NOMO-1 treated with dmso at 0.1 percent for 144 hours (cell line): ENCODE measurements around the gene KATNB1.
"Not testable (repeated sequence)": the region's sequence is repeated elsewhere in the genome, so short reads cannot be mapped to it uniquely, and the experiment has no call there.

ENCODE experiments used
- DNase-seq: peaks from one replicate; lab custom pipeline; 2025; ENCODE audit not compliant: unreplicated experiment; lab: John Stamatoyannopoulos, UW

KATNB1 gene

DNA sequence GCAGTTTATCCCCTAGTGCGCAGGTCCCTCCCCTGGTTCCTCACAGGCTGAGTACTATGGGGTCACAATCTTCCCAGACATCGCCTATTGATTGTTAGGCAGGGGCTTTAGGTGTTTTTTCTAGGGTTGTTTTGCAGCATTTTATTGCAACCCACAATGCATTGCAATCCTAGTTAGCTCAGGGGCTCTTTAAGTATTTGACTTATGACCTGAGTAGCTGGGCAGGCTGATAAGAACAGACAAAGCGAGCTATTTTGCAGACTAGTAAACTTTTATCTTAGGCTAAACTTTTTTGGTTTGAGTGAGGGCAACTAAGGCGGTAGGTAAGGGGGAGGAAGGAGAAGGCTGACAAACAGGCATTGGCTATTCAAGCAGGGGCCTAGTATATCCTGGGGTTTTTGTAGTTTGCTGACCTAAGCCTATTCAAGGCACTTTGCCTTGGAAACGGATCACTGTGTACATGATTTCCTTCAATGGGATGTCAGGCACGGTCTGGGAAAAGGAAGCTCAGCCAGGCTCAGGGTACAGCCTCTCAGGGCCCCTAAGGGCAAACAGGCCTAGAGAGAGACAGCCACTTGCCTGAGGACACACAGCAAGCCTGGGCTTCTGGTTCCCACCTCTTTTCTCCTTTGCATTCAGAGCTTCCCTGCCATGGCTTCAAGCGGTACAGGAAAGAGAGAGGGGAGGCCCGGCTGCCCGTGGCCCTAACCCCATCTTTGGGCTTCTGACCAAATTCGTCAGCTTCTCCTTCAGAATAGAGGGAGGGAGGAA is 34.6 kb upstream of the KATNB1 start:
- no peak for DNase-seq

DNA sequence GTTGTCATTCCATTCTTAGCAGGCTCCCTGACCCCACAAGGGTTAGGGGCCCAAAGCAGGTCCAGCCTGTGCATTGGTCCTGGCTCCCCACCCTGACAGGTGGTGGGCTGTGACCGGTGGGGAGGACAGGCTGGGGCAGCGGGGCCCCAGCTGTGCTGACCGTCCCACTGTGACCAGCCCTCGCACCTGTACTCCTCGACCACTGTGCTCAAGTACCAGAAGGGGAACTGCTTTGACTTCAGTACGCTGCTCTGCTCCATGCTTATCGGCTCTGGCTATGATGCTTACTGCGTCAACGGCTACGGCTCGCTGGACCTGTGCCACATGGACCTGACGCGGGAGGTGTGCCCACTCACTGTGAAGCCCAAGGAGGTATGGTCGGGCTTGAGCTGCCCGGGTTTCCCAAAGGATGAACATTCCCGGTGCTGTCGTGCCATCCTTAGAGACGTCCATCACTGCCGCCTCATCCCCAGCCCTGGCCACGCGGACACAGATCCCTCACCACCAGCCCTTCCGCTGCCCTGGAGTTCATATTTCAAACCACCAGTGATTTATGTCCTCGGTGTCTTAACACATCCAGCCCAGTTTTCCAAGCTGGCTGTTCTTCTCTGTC is 33.7 kb upstream of the KATNB1 start:
- DNase-seq = no peak

DNA sequence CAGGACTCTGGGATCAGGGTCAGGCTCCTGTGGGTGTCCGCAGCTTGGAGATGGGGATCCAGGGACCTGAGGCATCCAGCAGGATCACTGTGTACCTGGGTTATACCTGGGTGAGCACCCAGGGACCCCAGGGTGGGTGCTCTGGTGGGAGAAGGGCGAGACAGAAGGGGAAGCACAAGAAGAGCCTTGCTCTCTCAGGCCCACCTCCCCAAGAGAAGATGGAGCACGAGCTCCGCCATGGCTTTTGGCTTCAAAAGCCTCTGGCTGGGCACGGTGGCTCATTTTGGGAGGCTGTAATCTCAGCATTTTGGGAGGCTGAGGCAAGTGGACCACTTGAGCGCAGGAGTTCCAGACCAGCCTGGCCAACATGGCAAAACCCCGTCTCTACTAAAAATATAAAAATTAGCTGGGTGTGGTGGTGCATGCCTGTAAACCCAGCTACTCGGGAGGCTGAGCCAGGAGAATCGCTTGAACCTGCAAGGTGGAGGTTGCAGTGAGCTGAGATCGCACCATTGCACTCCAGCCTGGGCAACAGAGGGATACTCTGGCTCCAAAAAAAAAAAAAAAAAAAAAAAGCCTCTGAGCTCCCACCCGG is 32.1 kb upstream of the KATNB1 start:
- no peak for DNase-seq

DNA sequence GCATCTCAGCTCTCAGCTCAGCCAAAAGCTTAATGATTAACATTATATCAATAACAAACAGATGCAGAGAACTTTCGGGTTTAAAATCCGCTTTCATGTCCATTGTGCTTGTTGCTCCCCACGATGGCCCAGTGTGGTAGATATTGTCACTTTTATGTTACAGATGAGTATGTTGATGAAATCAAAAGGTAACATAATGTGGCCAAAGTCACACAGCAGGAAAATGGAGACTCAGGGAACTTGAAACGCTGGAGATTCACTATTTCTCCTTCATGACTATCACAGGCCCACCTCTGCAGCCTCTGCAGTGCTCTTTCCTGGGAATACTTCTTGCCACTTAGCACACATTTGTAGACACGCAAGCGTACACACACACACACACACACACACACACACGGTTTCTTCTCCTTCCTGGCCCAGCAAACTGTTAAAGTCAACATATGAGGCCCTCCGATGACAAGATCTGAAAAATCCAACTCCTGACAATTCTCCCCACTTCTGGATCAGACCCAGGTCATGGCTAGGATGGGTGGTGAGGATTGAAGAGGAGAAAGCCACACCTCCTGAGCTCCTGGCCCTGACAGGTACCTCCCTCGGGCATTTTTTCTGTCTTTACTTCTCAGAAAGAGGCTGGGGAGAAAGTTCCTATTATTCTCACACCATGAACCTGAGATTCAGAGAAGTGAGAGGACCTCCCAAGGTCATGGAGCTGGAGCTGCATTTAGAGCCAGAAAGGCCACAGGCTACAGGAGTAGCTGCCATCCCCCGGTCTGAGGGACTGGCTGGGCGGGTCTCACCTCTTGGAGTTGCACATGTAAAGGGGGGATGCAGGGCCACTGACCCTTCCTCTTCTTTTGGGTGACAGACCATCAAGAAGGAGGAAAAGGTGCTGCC is 31.3 kb upstream of the KATNB1 start:
- no peak for DNase-seq

DNA sequence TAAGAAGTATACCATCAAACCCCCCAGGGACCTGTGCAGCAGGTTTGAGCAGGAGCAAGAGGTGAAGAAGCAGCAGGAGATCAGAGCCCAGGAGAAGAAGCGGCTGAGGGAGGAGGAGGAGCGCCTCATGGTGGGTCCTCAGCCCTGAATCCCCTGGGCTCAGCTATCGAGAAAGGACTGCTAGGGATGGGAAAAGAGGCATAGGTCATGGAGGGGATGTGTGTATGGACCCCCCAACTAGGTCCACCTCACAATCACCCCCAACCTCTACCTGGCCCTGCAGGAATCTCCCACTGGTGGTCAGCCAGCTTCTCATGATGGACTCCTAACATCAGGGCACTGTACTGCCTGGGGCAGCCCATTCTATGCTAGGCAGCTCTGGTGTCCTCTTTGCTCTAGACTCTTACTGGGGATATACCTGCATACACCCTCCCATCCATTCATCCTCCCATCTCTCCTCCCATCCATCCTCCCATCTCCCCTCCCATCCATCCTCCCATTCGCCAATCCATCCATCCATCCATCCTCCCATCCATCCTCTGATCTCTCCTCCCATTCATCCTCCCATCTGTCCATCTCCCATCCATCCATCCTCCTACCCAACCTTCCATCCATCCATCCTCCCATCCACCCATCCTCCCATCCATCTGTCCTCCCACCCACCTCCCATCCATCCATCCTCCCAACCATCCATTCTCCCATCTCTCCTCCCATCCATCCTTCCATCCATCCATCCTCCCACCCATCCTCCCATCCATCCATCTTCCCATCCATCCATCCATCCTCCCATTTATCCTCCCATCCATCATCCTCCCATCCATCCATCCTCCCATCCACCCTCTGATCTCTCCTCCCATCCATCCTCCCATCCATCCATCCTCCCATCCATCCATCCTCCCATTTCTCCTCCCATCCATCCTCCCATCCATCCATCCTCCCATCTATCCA is 30.4 kb upstream of the KATNB1 start:
- no peak for DNase-seq

DNA sequence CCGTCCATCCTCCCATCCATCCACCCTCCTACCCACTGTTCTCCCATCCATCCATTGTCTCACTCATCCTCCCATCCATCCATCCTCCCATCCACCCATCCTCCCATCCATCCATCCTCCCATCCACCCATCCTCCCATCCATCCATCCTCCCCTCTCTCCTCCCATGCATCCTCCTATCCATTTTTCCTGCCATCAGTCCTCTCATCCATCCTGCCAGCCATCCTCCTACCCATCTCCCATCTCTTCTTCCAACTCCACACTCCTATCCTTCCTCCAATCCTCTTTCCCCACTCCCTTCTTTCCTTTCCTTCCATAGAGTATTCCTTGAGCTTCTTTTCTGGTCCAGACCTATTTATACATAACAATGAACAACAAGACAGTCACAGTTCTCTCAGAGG is 28.9 kb upstream of the KATNB1 start:
- no peak for DNase-seq

DNA sequence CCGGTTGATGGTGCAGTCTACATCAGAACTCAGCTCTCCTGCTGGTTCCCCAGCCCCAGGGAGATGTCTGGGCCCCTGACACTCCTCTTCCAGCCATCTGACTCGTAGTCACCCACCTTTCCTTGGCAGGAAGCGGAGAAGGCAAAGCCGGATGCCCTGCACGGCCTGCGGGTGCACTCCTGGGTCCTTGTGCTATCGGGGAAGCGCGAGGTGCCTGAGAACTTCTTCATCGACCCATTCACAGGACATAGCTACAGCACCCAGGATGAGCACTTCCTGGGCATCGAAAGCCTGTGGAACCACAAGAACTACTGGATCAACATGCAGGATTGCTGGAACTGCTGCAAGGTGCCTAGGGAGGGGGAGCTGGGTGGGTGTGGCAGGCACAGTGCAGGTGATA is 28.2 kb upstream of the KATNB1 start:
- DNase-seq = no peak

DNA sequence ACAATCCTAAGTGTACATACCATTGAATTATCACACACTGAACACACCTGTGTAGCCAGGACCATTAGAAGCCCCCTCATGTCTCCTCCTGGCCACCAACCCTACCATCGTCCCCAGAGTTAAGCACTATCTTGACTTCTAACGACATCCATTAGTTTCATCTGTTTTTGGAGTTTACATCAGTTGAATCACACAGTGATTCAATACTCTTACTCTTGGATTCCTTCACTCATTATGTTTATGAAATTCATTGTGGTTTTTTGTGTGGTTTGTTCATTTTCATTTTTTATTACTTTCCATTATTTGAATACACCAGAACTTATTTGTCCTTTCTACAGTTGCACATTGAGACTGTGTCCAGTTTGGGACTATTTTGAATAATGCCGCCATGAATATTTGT is 27.4 kb upstream of the KATNB1 start:
- no peak for DNase-seq

DNA sequence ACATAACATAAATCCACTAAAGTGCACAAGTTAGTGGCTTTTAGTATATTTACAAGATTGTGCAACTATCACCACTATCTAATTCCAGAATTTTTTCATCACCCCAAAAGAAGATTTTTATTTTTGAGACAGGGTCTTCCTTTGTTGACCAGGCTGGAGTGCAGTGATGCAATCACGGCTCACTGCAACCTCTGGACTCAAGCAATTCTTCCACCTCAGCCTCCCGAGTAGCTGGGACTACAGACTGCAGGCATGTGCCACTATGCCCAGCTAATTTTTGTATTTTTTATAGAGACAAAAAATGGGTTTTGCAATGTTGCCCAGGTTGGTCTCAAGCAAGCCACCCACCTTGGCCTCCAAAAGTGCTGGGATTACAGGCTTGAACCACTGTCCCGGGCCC is 25.9 kb upstream of the KATNB1 start:
- DNase-seq = no peak

DNA sequence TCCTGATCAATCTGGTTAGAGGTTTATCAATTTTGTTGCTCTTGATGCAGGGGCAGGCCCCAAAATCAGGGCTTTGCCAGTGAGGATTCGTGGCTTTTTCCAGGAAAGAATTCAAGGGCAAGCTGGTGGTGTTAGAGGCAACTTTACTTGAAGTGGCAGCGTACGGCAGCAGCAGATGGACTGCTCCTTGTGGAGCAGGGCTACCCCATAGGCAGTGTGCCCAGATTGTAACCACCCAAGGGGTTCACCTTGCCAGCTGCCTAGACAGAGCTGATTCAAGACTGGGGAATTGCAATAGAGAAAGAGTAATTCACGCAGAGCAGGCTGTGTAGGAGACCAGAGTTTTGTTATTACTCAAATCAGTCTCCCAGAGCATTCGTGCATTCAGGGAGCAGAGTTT is 24.2 kb upstream of the KATNB1 start:
- DNase-seq = no peak

DNA sequence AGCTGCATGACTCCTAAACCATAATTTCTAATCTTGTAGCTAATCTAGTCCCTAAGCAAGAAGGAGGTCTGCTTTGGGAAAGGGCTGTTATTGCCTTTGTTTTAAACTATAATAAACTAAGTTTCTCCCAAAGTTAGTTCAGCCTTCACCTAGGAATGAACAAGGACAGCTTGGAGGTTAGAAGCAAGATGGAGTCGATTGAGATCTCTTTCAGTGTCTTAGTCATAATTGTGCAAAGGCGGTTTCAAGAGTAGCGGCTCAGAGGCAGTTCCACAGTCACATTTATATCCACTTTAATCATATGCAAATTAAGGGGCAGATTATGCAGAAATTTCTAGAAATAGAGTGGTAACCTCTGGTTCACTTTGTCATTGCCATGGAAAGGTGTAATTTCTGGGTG is 23.6 kb upstream of the KATNB1 start:
- no peak for DNase-seq

DNA sequence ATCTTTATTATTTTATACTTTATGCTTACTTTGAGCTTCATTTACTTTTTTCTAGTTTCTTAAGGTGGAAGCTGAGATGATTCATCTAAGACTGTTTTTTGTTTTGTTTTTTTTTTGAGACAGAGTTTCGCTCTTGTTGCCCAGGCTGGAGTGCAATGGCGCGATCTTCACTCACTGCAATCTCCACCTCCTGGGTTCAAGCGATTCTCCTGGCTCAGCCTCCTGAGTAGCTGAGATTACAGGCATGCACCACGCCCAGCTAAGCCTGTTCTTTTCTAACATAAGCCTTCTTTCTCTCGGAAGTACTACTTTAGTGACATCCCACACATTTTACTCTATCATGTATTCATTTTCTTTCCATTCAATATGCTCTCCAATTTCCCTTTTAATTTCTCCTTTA is 23.0 kb upstream of the KATNB1 start:
- DNase-seq = not testable (repeated sequence)

DNA sequence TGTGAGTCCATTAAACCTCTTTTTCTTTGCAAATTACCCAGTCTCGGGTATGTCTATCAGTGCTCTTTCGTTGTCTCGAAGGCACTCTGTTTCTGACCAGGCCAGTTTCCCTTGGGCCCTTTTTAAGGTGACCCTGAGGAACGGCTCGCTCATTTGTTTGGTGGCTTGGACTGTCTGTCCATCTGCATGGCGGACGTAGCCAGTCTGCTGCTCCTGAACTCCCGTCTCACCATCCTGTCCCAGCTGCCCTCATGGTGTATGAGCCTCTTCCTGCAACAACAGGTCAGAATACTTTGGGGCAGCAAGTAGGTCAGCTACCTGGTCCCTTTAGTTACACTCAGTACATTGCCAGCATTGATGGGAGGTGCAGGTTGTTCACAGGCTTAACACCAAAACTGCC is 22.0 kb upstream of the KATNB1 start:
- DNase-seq = no peak

DNA sequence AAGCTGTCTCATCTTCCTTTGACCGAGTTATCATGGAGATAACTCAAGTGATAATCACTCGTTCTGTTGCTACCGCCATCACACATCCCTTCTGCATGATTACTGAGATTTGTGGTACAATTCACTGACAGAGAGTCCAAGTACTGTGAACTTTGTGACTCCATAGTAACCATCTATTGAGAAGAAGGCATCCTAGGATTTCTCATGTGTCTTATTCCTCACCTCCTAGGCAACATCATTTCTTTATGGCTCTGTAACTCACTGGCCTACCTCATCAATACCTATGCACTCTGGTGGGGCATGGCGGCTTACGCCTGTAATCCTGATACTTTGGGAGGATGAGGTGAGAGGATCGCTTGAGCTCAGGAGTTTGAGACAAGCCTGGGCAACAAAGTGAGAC is 21.5 kb upstream of the KATNB1 start:
- DNase-seq = no peak

DNA sequence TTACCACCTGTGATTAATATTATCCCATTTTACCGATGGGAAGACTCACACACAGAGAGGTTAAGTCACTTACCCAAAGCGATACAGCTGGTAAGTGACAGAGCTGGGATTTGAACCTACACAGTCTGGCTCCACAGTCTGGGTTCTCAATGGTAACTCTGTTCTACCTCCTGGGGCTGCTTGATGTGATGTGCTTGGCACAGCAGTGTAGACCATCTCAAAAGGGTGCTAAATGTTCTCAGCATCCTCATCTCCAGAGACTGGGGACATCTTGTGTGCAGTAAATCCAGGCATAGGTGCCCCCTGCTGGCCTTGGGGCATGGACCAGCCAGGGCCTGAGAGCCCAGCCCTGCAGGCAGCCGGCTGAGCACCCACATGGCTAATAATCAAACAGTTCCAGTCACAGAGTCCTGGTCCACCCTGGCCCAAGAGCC is 15.4 kb upstream of the KATNB1 start:
- peak; percentile 3 for DNase-seq

DNA sequence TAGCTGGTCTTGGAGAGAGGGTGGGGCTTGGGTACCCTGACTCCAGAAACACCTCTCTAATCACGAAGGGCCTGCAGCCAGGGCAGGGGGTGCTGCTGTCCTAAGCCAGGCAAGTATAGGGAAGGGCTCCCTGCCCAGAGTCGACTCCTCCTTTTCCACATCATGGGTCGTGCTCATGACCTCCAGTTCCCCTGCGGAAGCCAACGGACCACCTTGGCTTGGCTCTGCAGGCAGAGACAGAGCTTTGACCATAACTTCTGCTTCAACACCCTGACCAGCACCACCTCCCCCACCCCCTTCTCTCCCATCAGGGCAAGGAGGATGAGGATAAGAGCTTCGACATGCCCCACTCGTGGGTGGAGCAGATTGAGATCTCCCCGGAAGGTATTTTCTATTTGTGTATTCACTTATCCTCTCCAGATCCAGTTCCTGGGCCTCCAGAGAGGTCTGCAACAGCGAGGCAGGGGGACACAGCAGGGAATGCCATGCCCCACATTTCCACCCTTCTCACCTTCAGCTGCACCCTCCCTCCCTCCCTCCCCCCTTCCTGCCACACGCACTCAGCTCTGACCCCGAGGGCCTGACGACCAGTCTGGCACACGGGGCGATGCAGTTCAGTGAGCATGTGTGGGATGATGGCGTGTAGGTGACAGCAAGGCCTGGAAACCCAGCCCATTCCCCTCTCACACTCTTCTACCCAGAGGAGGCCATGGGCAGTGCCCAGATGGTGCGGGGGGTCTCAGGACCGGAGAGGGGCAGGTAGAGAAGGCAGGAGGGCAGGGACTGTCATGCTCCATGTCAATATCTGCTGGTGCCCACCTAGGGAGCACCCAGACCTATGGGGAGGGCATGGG is 14.0 kb upstream of the KATNB1 start:
- DNase-seq = no peak

DNA sequence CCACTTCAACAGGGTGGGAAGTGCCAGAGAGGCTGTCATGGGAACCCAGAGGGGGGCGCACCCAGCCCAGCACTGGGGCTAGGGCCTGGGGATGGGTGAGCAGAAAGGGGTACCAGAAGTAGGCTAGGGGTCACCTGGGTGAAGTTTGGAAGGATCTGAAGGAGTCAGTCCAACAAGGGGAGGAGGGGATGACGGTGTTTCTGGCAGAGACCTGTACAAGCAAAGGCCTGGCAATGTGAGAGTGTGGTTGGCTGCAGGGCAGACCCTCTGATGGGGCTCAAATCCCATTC is 13.4 kb upstream of the KATNB1 start:
- no peak for DNase-seq

DNA sequence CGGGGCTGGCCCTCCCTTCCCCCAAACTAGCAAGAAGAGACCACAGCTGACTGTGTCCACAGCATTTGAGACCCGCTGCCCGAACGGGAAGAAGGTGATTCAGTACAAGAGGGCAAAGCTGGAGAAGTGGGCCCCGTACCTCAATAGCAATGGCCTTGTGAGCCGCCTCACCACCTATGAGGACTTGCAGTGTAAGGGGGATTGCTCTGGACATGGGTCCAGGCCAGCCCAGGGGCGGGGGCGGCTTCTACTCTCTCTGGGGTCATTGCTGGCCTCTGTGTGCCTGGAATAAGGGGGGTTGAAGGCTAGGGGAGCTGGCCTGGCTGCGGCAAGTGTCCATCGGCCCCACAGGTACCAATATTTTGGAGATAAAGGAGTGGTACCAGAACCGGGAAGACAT is 12.9 kb upstream of the KATNB1 start:
- no peak for DNase-seq

DNA sequence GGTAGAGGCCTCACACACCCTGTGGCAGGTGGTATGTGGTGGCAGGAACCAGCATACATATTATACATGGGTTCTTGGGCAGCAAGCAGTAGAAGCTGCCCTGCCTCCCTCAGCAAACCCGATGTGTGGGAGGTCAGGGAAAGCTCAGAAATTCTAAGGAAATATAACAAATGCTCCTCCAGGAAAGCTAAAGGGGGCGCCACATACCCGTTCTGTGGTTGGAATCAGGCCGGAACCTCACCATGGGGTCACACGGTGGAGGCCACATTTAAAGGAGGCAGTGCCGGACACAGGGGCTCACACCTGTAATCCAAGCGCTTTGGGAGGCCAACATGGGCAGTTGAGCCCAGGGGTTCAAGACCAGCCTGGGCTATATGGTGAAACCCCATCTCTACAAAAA is 12.4 kb upstream of the KATNB1 start:
- DNase-seq = no peak

DNA sequence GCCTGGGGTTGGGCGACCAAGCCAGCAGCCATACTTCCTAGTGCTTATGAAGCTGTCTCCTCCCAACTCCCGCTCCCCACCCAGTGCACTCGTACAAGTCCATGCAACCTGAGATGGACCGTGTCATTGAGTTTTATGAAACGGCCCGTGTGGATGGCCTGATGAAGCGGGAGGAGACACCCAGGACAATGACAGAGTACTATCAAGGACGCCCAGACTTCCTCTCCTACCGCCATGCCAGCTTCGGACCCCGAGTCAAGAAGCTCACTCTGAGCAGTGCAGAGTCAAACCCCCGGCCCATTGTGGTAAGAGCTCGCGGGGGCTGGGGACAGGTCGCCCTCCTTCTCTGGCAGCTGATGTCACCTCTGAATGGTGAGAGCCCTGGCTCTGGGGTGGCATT is 11.0 kb upstream of the KATNB1 start:
- no peak for DNase-seq
